ENCODE measurements around the gene NTM. TPM values are rescaled to one million over a fixed set of nuclear protein-coding genes. Genes with fewer than 3 reads are reported as not detected.

Gene NTM
- polyA plus RNA-seq, 4 donors = 36.2 to 52.4 (median 44.4) TPM

- no peak for DNase-seq (ENCODE audit: low read depth in 4 of 4, low spot score in 3 of 4)
Measured at GRCh38 chr11:132072858-132073211, 702.4 kb downstream of the NTM start.

GRCh38 chr11:132073787-132074186 lies 703.4 kb downstream of the NTM start:
- no peak for DNase-seq (ENCODE audit: low read depth in 4 of 4, low spot score in 3 of 4)

- DNase-seq (ENCODE audit: low read depth in 4 of 4, low spot score in 3 of 4) = no peak
Measured at GRCh38 chr11:132075447-132075846, 705.0 kb downstream of the NTM start.

- DNase-seq (ENCODE audit: low read depth in 4 of 4, low spot score in 3 of 4) = no peak
Measured at GRCh38 chr11:132077416-132077815, 707.0 kb downstream of the NTM start.

DNA sequence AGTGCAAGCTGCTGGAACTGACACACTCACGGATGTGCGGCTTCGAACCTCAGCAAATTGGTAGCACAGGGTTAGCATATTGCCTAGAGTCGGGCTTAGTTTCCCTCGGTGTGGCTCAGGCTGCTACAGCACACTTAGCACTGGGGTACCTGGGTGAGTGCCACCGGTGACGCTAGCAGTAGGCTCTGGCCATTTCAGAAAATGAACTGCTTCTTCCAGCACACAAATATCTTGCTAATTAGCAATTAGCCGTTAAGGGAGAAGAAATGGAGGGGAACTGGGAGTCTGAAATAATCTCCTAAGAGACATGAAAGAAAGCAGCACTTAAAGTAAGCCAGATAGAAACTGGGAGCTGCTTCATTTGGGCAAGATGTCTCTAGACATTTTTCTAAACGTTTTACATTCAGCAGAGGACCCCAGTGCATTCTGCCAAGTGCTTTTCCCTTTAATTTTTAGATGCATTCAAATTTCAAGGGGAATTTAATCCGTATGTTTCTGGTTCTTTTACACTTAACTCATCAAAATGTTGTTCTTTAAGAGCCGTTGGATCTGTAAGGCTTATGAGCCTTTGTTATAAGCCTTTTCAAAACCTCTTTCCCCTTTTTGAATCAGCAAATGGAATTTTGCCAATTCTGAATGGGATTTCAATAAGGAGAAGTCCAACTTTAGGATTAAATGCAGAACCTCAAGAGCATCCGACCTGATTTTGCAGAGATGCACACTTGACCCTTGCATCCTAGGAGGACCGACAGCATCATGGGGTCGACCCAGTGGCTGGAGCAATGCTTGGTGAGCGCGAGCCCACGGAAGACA lies 708.1 kb downstream of the NTM start:
- no peak for DNase-seq (ENCODE audit: low read depth in 4 of 4, low spot score in 3 of 4)

- no peak for DNase-seq (ENCODE audit: low read depth in 4 of 4, low spot score in 3 of 4)
Measured at GRCh38 chr11:132080127-132080526, 709.7 kb downstream of the NTM start.

GRCh38 chr11:132082566-132082965 lies 712.2 kb downstream of the NTM start:
- no peak for DNase-seq (ENCODE audit: low read depth in 4 of 4, low spot score in 3 of 4)

- no peak for DNase-seq (ENCODE audit: low read depth in 4 of 4, low spot score in 3 of 4)
Measured at GRCh38 chr11:132084433-132084832, 714.0 kb downstream of the NTM start.

GRCh38 chr11:132087148-132087547 lies 716.7 kb downstream of the NTM start:
- DNase-seq (ENCODE audit: low read depth in 4 of 4, low spot score in 3 of 4) = no peak

GRCh38 chr11:132088551-132088950 lies 718.1 kb downstream of the NTM start:
- no peak for DNase-seq (ENCODE audit: low read depth in 4 of 4, low spot score in 3 of 4)

DNA sequence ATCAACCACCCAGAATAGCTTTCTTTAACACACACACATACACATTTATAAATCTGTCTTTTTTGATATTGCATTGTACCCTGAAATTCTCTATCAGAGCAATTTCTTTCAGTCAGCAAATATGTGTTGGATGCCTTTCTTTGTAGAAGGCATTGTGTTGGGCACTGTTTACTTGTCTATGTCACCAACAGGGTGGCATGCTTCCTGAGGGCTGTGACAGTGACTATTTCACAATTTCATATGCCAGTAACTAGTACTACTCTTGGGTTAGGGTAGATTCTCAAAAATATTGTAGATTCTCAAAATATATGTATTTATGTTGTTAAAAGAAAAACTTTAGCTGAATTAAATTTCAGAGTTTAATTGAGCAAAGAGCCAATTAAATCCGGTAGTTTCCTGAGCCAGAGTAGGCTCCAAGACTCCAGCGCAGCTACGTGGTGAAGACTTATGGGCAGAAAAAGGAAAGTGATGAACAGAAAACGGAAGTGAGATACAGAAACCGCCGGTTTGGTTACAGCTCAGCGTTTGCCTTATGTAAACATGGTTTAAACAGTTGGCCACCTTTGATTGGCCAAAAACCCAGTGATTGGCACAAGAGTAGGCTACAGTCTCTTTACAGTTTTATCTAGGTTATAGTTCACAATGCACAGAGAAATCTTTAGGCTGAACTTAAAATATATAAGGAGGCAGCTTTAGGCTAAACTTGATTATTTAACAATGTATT lies 723.3 kb downstream of the NTM start:
- DNase-seq (ENCODE audit: low read depth in 4 of 4, low spot score in 3 of 4) = no peak

DNA sequence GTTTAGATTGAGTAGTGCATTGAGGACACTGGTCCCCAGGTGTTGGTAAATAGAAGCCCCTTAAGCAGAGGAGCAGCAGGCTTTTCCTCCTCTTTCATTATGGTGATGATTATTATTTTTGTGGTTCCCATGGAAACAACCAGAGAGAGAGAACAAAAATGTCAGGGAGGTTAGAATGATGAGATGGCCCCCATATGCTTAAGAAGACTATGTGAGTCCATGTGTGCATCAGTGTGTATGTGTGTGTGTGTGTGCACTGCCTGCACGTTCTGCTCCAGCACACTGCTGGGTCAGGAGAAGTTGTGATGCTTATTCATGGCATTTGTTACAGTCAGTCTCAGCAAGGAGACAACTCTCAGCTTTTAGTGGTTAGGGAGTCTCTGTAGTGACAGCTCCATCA lies 724.2 kb downstream of the NTM start:
- DNase-seq (ENCODE audit: low read depth in 4 of 4, low spot score in 3 of 4) = no peak

GRCh38 chr11:132095230-132096131 lies 725.1 kb downstream of the NTM start:
- DNase-seq (ENCODE audit: low read depth in 4 of 4, low spot score in 3 of 4) = no peak

DNA sequence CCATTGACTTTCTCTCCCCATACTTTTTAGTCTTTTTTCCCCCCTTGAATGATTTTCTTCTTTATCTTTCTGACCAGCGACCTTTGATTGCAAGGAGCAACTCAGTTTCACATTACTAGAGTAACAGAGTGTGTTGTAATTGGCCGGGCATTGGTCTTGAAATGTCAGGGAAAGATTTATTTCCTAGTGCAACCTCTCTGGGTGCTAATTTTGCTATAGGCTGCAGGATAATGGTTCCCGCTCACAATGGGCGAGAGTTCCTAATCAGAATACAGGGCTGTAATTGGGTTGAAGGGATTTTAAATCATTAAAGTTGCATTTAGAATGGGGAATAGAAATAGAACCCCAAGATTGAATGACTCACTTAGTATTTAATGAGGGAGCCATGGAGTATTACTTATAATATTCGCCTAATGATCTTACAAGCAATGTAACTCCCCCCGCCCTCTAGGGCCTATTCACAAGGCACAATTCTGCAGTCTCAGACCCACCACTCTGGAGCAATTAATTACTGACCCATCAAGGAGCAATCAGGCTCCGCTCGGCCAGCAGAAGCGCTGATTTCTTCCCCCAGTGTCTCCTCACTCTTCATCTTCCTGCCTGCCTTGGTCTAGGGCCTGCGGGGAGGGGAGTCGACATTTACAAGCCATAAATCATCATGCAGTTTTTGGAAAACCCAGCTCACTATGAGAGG lies 725.9 kb downstream of the NTM start:
- no peak for DNase-seq (ENCODE audit: low read depth in 4 of 4, low spot score in 3 of 4)

- no peak for DNase-seq (ENCODE audit: low read depth in 4 of 4, low spot score in 3 of 4)
Measured at GRCh38 chr11:132099692-132100091, 729.3 kb downstream of the NTM start.

DNA sequence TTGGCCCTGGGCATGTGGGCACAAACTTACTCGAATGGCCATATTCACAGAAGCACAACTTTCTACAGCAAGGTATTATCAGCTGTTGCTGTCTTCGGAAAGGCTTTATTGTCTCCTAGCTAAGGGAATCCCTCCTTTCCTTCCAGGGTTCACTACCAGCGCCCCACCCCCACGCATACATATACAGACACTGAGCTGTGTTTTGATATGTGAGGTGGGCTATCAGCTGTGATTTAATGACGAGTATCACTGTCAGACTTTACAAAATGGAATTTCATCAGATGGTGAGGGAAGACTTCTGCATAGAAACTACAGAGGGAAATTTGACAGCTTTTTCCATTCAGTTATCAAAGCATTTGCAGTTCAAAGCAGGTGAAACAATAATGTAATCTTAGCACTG lies 730.2 kb downstream of the NTM start:
- no peak for DNase-seq (ENCODE audit: low read depth in 4 of 4, low spot score in 3 of 4)

- DNase-seq (ENCODE audit: low read depth in 4 of 4, low spot score in 3 of 4) = no peak
Measured at GRCh38 chr11:132101881-132102280, 731.5 kb downstream of the NTM start.

DNA sequence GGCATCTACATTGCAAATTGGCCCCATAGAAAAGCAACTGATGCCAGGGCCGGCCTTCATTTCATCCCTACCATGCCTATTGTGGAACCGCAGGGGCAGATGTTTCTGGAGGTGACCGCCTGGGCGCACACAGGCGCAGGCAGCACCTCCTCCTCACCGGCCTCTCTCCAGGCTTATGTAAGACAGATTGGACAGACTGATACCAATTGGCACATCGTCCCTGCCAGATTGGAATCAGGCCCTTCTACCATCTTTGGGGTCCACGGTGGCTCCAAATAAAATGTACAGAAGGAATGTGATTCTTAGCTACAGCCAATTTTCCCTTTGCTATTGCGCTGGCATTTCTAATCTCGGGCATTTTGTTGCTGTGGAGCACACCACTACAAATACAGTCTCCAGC lies 732.6 kb downstream of the NTM start:
- no peak for DNase-seq (ENCODE audit: low read depth in 4 of 4, low spot score in 3 of 4)

- no peak for DNase-seq (ENCODE audit: low read depth in 4 of 4, low spot score in 3 of 4)
Measured at GRCh38 chr11:132106096-132106982, 735.9 kb downstream of the NTM start.

GRCh38 chr11:132111316-132111715 lies 740.9 kb downstream of the NTM start:
- no peak for DNase-seq (ENCODE audit: low read depth in 4 of 4, low spot score in 3 of 4)
